ENCODE results near the gene LUZP2. TPM values are rescaled to one million over a fixed set of nuclear protein-coding genes. Genes with fewer than 3 reads are reported as not detected.

LUZP2 gene
- total and polyA plus RNA-seq, 5 donors: 0.02 TPM; not detected in 4

GRCh38 chr11:24760681-24761080, 263.8 kb downstream of the LUZP2 start:
- Histone ChIP-seq H3K27me3 (ENCODE audit: control insufficient read depth, insufficient read depth) (no peaks in the 10 kb centered on the region), H3K27ac (ENCODE audit: low read length) (no peak overlapping the region), H3K9me3 (ENCODE audit: control insufficient read depth, low read length) (no peaks in the 10 kb centered on the region), H3K4me1 (ENCODE audit: control insufficient read depth, insufficient read depth, low read length) (no peaks in the 10 kb centered on the region), H3K4me3 (ENCODE audit: low read length) (no peak overlapping the region)
- ATAC-seq (no peak), DNase-seq (no peak)
- intact Hi-C loops (cut with DNase I): no loop called here

- intact Hi-C loops (cut with DNase I): no loop called here
- no peak for ATAC-seq
- DNase-seq: no peak
- no peak overlapping the region for H3K4me3 ChIP-seq (ENCODE audit: low read length)
- no peaks in the 10 kb centered on the region for H3K27me3 ChIP-seq (ENCODE audit: control insufficient read depth, insufficient read depth)
- H3K4me1 ChIP-seq (ENCODE audit: control insufficient read depth, insufficient read depth, low read length): no peaks in the 10 kb centered on the region
- WGBS: 87% methylated on average over 2 of the region's 2 CpGs
- no peak overlapping the region for H3K27ac ChIP-seq (ENCODE audit: low read length)
- H3K9me3 ChIP-seq (ENCODE audit: control insufficient read depth, low read length): no peaks in the 10 kb centered on the region
Observed at GRCh38 chr11:24762076-24762475, 265.2 kb downstream of the LUZP2 start.

- no peak for DNase-seq
- no peaks in the 10 kb centered on the region for H3K27me3 ChIP-seq (ENCODE audit: control insufficient read depth, insufficient read depth)
- no peak for ATAC-seq
- intact Hi-C loops (cut with DNase I): no loop called here
- no peak overlapping the region for H3K27ac ChIP-seq (ENCODE audit: low read length)
- no peaks in the 10 kb centered on the region for H3K9me3 ChIP-seq (ENCODE audit: control insufficient read depth, low read length)
- no peaks in the 10 kb centered on the region for H3K4me1 ChIP-seq (ENCODE audit: control insufficient read depth, insufficient read depth, low read length)
- WGBS: 83% methylated on average over 3 of the region's 3 CpGs
- H3K4me3 ChIP-seq (ENCODE audit: low read length): no peak overlapping the region
Observed at GRCh38 chr11:24767411-24767810, 270.6 kb downstream of the LUZP2 start.

- Histone ChIP-seq H3K4me1 (ENCODE audit: control insufficient read depth, insufficient read depth, low read length) (no peaks in the 10 kb centered on the region), H3K9me3 (ENCODE audit: control insufficient read depth, low read length) (no peaks in the 10 kb centered on the region), H3K27me3 (ENCODE audit: control insufficient read depth, insufficient read depth) (no peaks in the 10 kb centered on the region), H3K27ac (ENCODE audit: low read length) (no peak overlapping the region), H3K4me3 (ENCODE audit: low read length) (no peak overlapping the region)
- WGBS: 84% methylated on average over 3 of the region's 3 CpGs
- DNase-seq (no peak), ATAC-seq (no peak)
- intact Hi-C loops (cut with DNase I): no loop called here
Observed at GRCh38 chr11:24773322-24773721, 276.5 kb downstream of the LUZP2 start.

- Histone ChIP-seq H3K4me3 (ENCODE audit: low read length) (no peak overlapping the region), H3K27me3 (ENCODE audit: control insufficient read depth, insufficient read depth) (no peaks in the 10 kb centered on the region), H3K4me1 (ENCODE audit: control insufficient read depth, insufficient read depth, low read length) (no peaks in the 10 kb centered on the region), H3K9me3 (ENCODE audit: control insufficient read depth, low read length) (no peaks in the 10 kb centered on the region), H3K27ac (ENCODE audit: low read length) (no peak overlapping the region)
- intact Hi-C loops (cut with DNase I): no loop called here
- no peak for DNase-seq
- ATAC-seq: no peak
- 39% methylated on average over 2 of the region's 2 CpGs for WGBS
Observed at GRCh38 chr11:24779791-24780190, 282.9 kb downstream of the LUZP2 start.

- ATAC-seq: no peak
Observed at GRCh38 chr11:24781288-24781687, 284.4 kb downstream of the LUZP2 start.

GRCh38 chr11:24793479-24793878, 296.6 kb downstream of the LUZP2 start:
- 61% methylated on average over 2 of the region's 2 CpGs for WGBS
- Histone ChIP-seq H3K27ac (ENCODE audit: low read length) (no peak overlapping the region), H3K9me3 (ENCODE audit: control insufficient read depth, low read length) (no peaks in the 10 kb centered on the region), H3K27me3 (ENCODE audit: control insufficient read depth, insufficient read depth) (no peaks in the 10 kb centered on the region), H3K4me1 (ENCODE audit: control insufficient read depth, insufficient read depth, low read length) (no peaks in the 10 kb centered on the region), H3K4me3 (ENCODE audit: low read length) (no peak overlapping the region)
- DNase-seq: no peak
- no peak for ATAC-seq
- intact Hi-C loops (cut with DNase I): no loop called here

More at GRCh38 chr11:24781288-24781687, 284.4 kb downstream of the LUZP2 start:
- H3K9me3 ChIP-seq (ENCODE audit: control insufficient read depth, low read length): no peaks in the 10 kb centered on the region
- no peak for DNase-seq
- no peaks in the 10 kb centered on the region for H3K4me1 ChIP-seq (ENCODE audit: control insufficient read depth, insufficient read depth, low read length)
- H3K27me3 ChIP-seq (ENCODE audit: control insufficient read depth, insufficient read depth): no peaks in the 10 kb centered on the region
- no peak overlapping the region for H3K4me3 ChIP-seq (ENCODE audit: low read length)
- H3K27ac ChIP-seq (ENCODE audit: low read length): no peak overlapping the region
- intact Hi-C loops (cut with DNase I): no loop called here

GRCh38 chr11:24794064-24794463, 297.2 kb downstream of the LUZP2 start:
- ATAC-seq: no peak
- WGBS: 97% methylated on average over 1 of the region's 1 CpG
- intact Hi-C loops (cut with DNase I): no loop called here

GRCh38 chr11:24805671-24806070, 308.8 kb downstream of the LUZP2 start:
- DNase-seq (no peak), ATAC-seq (no peak)
- Histone ChIP-seq H3K4me1 (ENCODE audit: control insufficient read depth, insufficient read depth, low read length) (no peaks in the 10 kb centered on the region), H3K27me3 (ENCODE audit: control insufficient read depth, insufficient read depth) (no peaks in the 10 kb centered on the region), H3K9me3 (ENCODE audit: control insufficient read depth, low read length) (no peaks in the 10 kb centered on the region), H3K27ac (ENCODE audit: low read length) (no peak overlapping the region), H3K4me3 (ENCODE audit: low read length) (no peak overlapping the region)
- intact Hi-C loops (cut with DNase I): no loop called here
- WGBS: 60% methylated on average over 2 of the region's 2 CpGs

More at GRCh38 chr11:24794064-24794463, 297.2 kb downstream of the LUZP2 start:
- DNase-seq: no peak
- no peak overlapping the region for H3K4me3 ChIP-seq (ENCODE audit: low read length)
- no peaks in the 10 kb centered on the region for H3K9me3 ChIP-seq (ENCODE audit: control insufficient read depth, low read length)
- H3K4me1 ChIP-seq (ENCODE audit: control insufficient read depth, insufficient read depth, low read length): no peaks in the 10 kb centered on the region
- H3K27ac ChIP-seq (ENCODE audit: low read length): no peak overlapping the region
- H3K27me3 ChIP-seq (ENCODE audit: control insufficient read depth, insufficient read depth): no peaks in the 10 kb centered on the region

GRCh38 chr11:24808173-24808572, 311.3 kb downstream of the LUZP2 start:
- Histone ChIP-seq H3K9me3 (ENCODE audit: control insufficient read depth, low read length) (no peaks in the 10 kb centered on the region), H3K27ac (ENCODE audit: low read length) (no peak overlapping the region), H3K4me3 (ENCODE audit: low read length) (no peak overlapping the region), H3K4me1 (ENCODE audit: control insufficient read depth, insufficient read depth, low read length) (no peaks in the 10 kb centered on the region), H3K27me3 (ENCODE audit: control insufficient read depth, insufficient read depth) (no peaks in the 10 kb centered on the region)
- ATAC-seq (no peak), DNase-seq (no peak)
- intact Hi-C loops (cut with DNase I): no loop called here
- 79% methylated on average over 2 of the region's 2 CpGs for WGBS

GRCh38 chr11:24819006-24819405, 322.2 kb downstream of the LUZP2 start:
- intact Hi-C loops (cut with DNase I): no loop called here
- no peaks in the 10 kb centered on the region for H3K9me3 ChIP-seq (ENCODE audit: control insufficient read depth, low read length)
- ATAC-seq (no peak), DNase-seq (no peak)
- no peaks in the 10 kb centered on the region for H3K27me3 ChIP-seq (ENCODE audit: control insufficient read depth, insufficient read depth)
- 23% methylated on average over 4 of the region's 4 CpGs for WGBS
- no peak overlapping the region for H3K27ac ChIP-seq (ENCODE audit: low read length)
- no peaks in the 10 kb centered on the region for H3K4me1 ChIP-seq (ENCODE audit: control insufficient read depth, insufficient read depth, low read length)
- no peak overlapping the region for H3K4me3 ChIP-seq (ENCODE audit: low read length)

- H3K27ac ChIP-seq (ENCODE audit: low read length): no peak overlapping the region
- ATAC-seq (no peak), DNase-seq (no peak)
- WGBS: 69% methylated on average over 4 of the region's 4 CpGs
- H3K4me3 ChIP-seq (ENCODE audit: low read length): no peak overlapping the region
- no peaks in the 10 kb centered on the region for H3K27me3 ChIP-seq (ENCODE audit: control insufficient read depth, insufficient read depth)
- intact Hi-C loops (cut with DNase I): no loop called here
- H3K9me3 ChIP-seq (ENCODE audit: control insufficient read depth, low read length): no peaks in the 10 kb centered on the region
- H3K4me1 ChIP-seq (ENCODE audit: control insufficient read depth, insufficient read depth, low read length): no peaks in the 10 kb centered on the region
Observed at GRCh38 chr11:24819863-24820434, 323.1 kb downstream of the LUZP2 start.

All from right cardiac atrium (tissue), 5 donors.